Glomerular endothelial cell (primary cell): ENCODE results near the gene AKR1C8. TPM values are rescaled to one million over a fixed set of nuclear protein-coding genes. Genes with fewer than 3 reads are reported as not detected.
"Not testable (repeated sequence)": the region's sequence is repeated elsewhere in the genome, so short reads cannot be mapped to it uniquely, and the experiment has no call there.

Experiments used
- DNase-seq: peaks from one replicate; pipeline ENCODE4 v3.0.0-alpha.2; 2011; ENCODE audit warnings: low read depth, low spot score; ENCODE audit errors: extremely low read depth
- total RNA-seq: library from RNA; depleted of rRNA; stranded (reverse); fragments of >200 nt; gene quantifications from 2 replicates; pipeline ENCODE4 v1.2.3, GENCODE V29; 2015

AKR1C8 gene
- total RNA-seq: not detected in 2 replicates

- DNase-seq: no peak
Measured at GRCh38 chr10:5184987-5185775, at the start of gene AKR1C8. AKR1C8 (minus strand) TSS chr10:5185150; CDS start chr10:5185104, 46 bp downstream.

GRCh38 chr10:5234106-5234860 lies 49.3 kb upstream of the AKR1C8 start:
- no peak for DNase-seq

GRCh38 chr10:5233324-5233723 lies 48.4 kb upstream of the AKR1C8 start:
- DNase-seq: no peak

- DNase-seq: no peak
Measured at GRCh38 chr10:5229019-5229418, 44.1 kb upstream of the AKR1C8 start.

GRCh38 chr10:5222942-5223341 lies 38.0 kb upstream of the AKR1C8 start:
- not testable (repeated sequence) for DNase-seq

GRCh38 chr10:5219262-5219661 lies 34.3 kb upstream of the AKR1C8 start:
- no peak for DNase-seq

- DNase-seq: no peak
Measured at GRCh38 chr10:5216801-5217200, 31.9 kb upstream of the AKR1C8 start.

GRCh38 chr10:5211696-5212536 lies 27.0 kb upstream of the AKR1C8 start:
- no peak for DNase-seq

GRCh38 chr10:5210261-5210660 lies 25.3 kb upstream of the AKR1C8 start:
- not testable (repeated sequence) for DNase-seq

GRCh38 chr10:5209776-5210175 lies 24.8 kb upstream of the AKR1C8 start:
- not testable (repeated sequence) for DNase-seq

- no peak for DNase-seq
Measured at GRCh38 chr10:5206799-5207198, 21.8 kb upstream of the AKR1C8 start.

GRCh38 chr10:5199398-5199797 lies 14.4 kb upstream of the AKR1C8 start:
- DNase-seq: no peak

- no peak for DNase-seq
Measured at GRCh38 chr10:5198386-5198785, 13.4 kb upstream of the AKR1C8 start.

- no peak for DNase-seq
Measured at GRCh38 chr10:5196702-5197113, 11.8 kb upstream of the AKR1C8 start, which contains the start of gene AKR1C4. AKR1C4 (plus strand) TSS chr10:5196837; CDS start chr10:5196868, 31 bp downstream.

- no peak for DNase-seq
Measured at GRCh38 chr10:5195727-5196374, 10.9 kb upstream of the AKR1C8 start.

- no peak for DNase-seq
Measured at GRCh38 chr10:5194431-5194830, 9.5 kb upstream of the AKR1C8 start.

GRCh38 chr10:5188358-5188757 lies 3.4 kb upstream of the AKR1C8 start:
- no peak for DNase-seq

GRCh38 chr10:5187867-5188266 lies 2.9 kb upstream of the AKR1C8 start:
- no peak for DNase-seq

- DNase-seq: no peak
Measured at GRCh38 chr10:5183923-5184322, 1.0 kb downstream of the AKR1C8 start.

- not testable (repeated sequence) for DNase-seq
Measured at GRCh38 chr10:5180503-5180902, 4.4 kb downstream of the AKR1C8 start.
